ENCODE data around the gene GPBP1. TPM values are rescaled to one million over a fixed set of nuclear protein-coding genes. Genes with fewer than 3 reads are reported as not detected.
"Not testable (repeated sequence)": the region's sequence is repeated elsewhere in the genome, so short reads cannot be mapped to it uniquely, and the experiment has no call there.

Gene GPBP1
- total RNA-seq, 1 experiment from 2014 or later, result 100 TPM

- TF ChIP-seq STAT6 (CRISPR knock-in tag; conservative IDR thresholded peaks at IDR 0.05; ENCODE audit: low read depth) (no peak), TP53 (CRISPR knock-in tag; IDR thresholded peaks at IDR 0.05) (no peak), GABPB1 (CRISPR knock-in tag; IDR thresholded peaks at IDR 0.05) (no peak), EMX1 (CRISPR knock-in tag; IDR thresholded peaks at IDR 0.05) (no peak), ZNF281 (CRISPR knock-in tag; IDR thresholded peaks at IDR 0.05) (no peak), MLX (CRISPR knock-in tag; IDR thresholded peaks at IDR 0.05) (no peak), ATF3 (CRISPR knock-in tag; conservative IDR thresholded peaks at IDR 0.05) (no peak)
These were observed 133.7 kb downstream of the GPBP1 start (continued) for GRCh38 chr5:57307516-57307915.

GRCh38 chr5:57309022-57309421 lies 135.2 kb downstream of the GPBP1 start:
- H3K27ac Mint-ChIP-seq; POLR2A ChIA-PET; H3K4me3 Mint-ChIP-seq; H3K27me3 Mint-ChIP-seq (ENCODE audit: low read depth); DNase-seq (ENCODE audit: low spot score); ATAC-seq; CTCF ChIA-PET: not testable (repeated sequence)
- peaks cover 13% of the 10 kb centered on the region for H3K4me1 Mint-ChIP-seq
- H3K9me3 Mint-ChIP-seq, result peaks cover 48% of the 10 kb centered on the region
- H3K36me3 Mint-ChIP-seq, result peaks cover 29% of the 10 kb centered on the region

- POLR2A ChIA-PET, result no interaction called here
- Mint-ChIP-seq H3K4me1 (peaks cover 13% of the 10 kb centered on the region), H3K27me3 (ENCODE audit: low read depth) (no peaks in the 10 kb centered on the region; the same call in 1 of the 2 replicates), H3K9me3 (peaks cover 40% of the 10 kb centered on the region), H3K36me3 (peaks cover 27% of the 10 kb centered on the region), H3K27ac (no peak overlapping the region), H3K4me3 (no peak overlapping the region)
- ATAC-seq (no peak), DNase-seq (ENCODE audit: low spot score) (no peak)
- CTCF ChIA-PET, result no interaction called here
- TF ChIP-seq ZNF317 (CRISPR knock-in tag; IDR thresholded peaks at IDR 0.05; ENCODE audit: borderline replicate concordance, low read depth) (no peak), ATF2 (CRISPR knock-in tag; IDR thresholded peaks at IDR 0.05; ENCODE audit: borderline replicate concordance, low read depth) (no peak), CTCF (IDR thresholded peaks at IDR 0.05) (no peak), ZBTB21 (CRISPR knock-in tag; IDR thresholded peaks at IDR 0.05; ENCODE audit: borderline replicate concordance) (no peak), NFE2L1 (CRISPR knock-in tag; IDR thresholded peaks at IDR 0.05) (no peak), TCF7 (CRISPR knock-in tag; IDR thresholded peaks at IDR 0.05; ENCODE audit: low read depth) (no peak), STAT6 (CRISPR knock-in tag; conservative IDR thresholded peaks at IDR 0.05; ENCODE audit: low read depth) (no peak), ATF1 (CRISPR knock-in tag; IDR thresholded peaks at IDR 0.05) (no peak), MLX (CRISPR knock-in tag; IDR thresholded peaks at IDR 0.05) (no peak), ATF3 (CRISPR knock-in tag; conservative IDR thresholded peaks at IDR 0.05) (no peak), NR2C2 (CRISPR knock-in tag; IDR thresholded peaks at IDR 0.05) (no peak)
These were observed 137.4 kb downstream of the GPBP1 start for GRCh38 chr5:57311251-57311650.
